ENCODE measurements around the gene MARVELD3.

DNA sequence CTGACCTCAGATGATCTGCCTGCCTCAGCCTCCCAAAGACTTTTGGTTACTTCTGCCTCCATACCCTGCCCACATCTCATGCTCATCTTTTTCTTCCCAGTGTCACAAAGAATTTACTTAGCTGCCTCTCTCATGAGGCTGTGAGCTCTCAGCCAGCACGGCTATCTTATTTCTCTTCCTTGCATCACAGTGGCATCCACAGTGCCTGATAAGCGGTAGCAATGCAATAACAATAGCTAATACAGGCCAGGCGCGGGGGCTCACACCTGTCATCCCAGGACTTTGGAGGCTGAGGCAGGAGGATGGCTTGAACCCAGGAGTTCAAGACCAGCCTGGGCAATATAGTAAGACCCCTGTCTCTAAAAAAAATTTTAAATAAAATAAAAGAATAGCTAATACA lies 15.5 kb upstream of the MARVELD3 start:
- TF ChIP-seq POLR2AphosphoS5 (IDR thresholded peaks at IDR 0.05; ENCODE audit: low read depth, low read length) = no peak
- no peak for TF ChIP-seq POLR2A (IDR thresholded peaks at IDR 0.05; ENCODE audit: low read depth, low read length)
